Heart left ventricle (tissue), 13 donors: Measurements from ENCODE around the gene ZDHHC20.

Experiments used
- CTCF ChIP-seq, 12 donors: fragments of 200-600 bp; sonication (generic) in 4 of 12; IDR thresholded peaks; one replicate each; pipeline versions ENCODE4 v1.5.0 to v1.8.0; 2018 to 2022; ENCODE audit warnings: antibody characterized with exemption in 12 of 12, mild to moderate bottlenecking in 5 of 12
- POLR2A ChIP-seq, 2 donors: fragments of 450-650 bp; IDR thresholded peaks; one replicate each; pipeline ENCODE4 v1.6.1; 2017; ENCODE audit warnings: antibody characterized with exemption in 2 of 2, mild to moderate bottlenecking in 2 of 2, moderate library complexity in 2 of 2
- donor health status: ischemic (EF 13 %, LVEDD 7.1; RV severe dilation, severe dysfunction).
- donor health status: DM: no; HTN: yes; CAD: no.
- donor health status: DM: no; HTN: no; CAD: no.
- donor health status: ischemic (EF 25% LVEDD 6.9; RV normal size, moderate dysfunction).
- donor health status: ischemic (EF 25% LVEDD 5.7; RV mildly dilated, moderate dysfunction).
- donor health status: ischemic (EF 35%, LVEDD 5.7; RV mildly dilated, moderate dysfunction).
- donor health status: nonischemic (EF 11% LVEDD 7.7; RV severe dilation, severe dysfunction).
- donor health status: DM: yes; HTN: yes; CAD: no.
- donor health status: PGD.
- donor health status: ischemic (EF 29% LVEDD 5.4; RV normal size, mild dysfunction).
- donor health status: nonischemic (EF 23%, LVEDD 6.1; RV moderate dilation, normal function).

DNA sequence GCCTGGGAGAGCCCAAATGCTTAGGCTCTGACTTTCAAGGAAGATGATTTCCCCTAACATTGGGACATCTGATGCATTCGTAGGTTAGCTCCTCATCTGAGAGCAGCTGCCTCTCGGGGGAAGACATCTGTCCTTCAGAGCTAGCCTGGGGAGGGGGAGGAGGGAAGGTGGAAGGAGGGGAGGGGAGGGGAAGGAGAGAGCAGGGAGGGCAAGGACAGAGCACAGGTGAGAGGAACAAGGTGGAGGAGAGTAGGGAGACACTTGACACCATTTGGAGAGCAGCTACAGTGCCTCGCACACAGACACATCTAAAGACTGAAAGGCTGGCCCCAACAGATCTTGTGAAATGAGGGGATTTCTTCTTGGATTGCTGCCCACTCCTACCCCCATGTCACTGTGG is 103.8 kb downstream of the ZDHHC20 start:
- TF ChIP-seq CTCF (IDR thresholded peaks at IDR 0.05) = no peak
- no peak for TF ChIP-seq POLR2A (IDR thresholded peaks at IDR 0.05)
